ENCODE measurements around the gene DERL3. TPM values are rescaled to one million over a fixed set of nuclear protein-coding genes. Genes with fewer than 3 reads are reported as not detected.

The DERL3 gene
- total RNA-seq, 1 experiment from 2014 or later = 9.8 TPM

- H3K4me1 ChIP-seq (ENCODE audit: insufficient read depth, low read length) = no peaks in the 10 kb centered on the region
- no peak overlapping the region for H4K91ac ChIP-seq (ENCODE audit: insufficient read length, low read depth, low read length)
- no peaks in the 10 kb centered on the region for H3K27me3 ChIP-seq (ENCODE audit: insufficient read depth, low read length)
- no peak overlapping the region for H3K4ac ChIP-seq (ENCODE audit: low read depth, low read length)
- H3T11ph ChIP-seq (ENCODE audit: low read length) = no peak overlapping the region
- H3K27ac Mint-ChIP-seq = no peak overlapping the region
- H2BK120ac ChIP-seq (ENCODE audit: low read depth, low read length, poor library complexity, severe bottlenecking) = no peak overlapping the region
- H3K4me3 Mint-ChIP-seq = no peak overlapping the region
- no peak overlapping the region for H3K56ac ChIP-seq (ENCODE audit: insufficient read length, low read depth, low read length)
- H4K20me1 ChIP-seq (ENCODE audit: control insufficient read depth, insufficient read depth, insufficient read length) = no peaks in the 10 kb centered on the region
- H3K36me3 Mint-ChIP-seq (ENCODE audit: insufficient read depth in 1 of 3, low read depth in 3 of 3) = peaks cover 42 to 81% (median 79%) of the 10 kb centered on the region in 3 experiments
- no peaks in the 10 kb centered on the region for H3K23me2 ChIP-seq (ENCODE audit: insufficient read length, low read depth, low read length, poor library complexity, severe bottlenecking)
- H4K5ac ChIP-seq (ENCODE audit: insufficient read length, low read depth, low read length) = no peak overlapping the region
- WGBS (ENCODE audit: extremely low coverage, insufficient read length, low lambda C conversion rate) = no CpG with 5 or more reads among the region's 11 CpGs
- H3K9ac ChIP-seq (ENCODE audit: extremely low read depth, insufficient read length, low read length) = no peak overlapping the region
- H3K27ac ChIP-seq (ENCODE audit: insufficient read length, low read depth, low read length) = no peak overlapping the region
- no peak overlapping the region for H2BK15ac ChIP-seq (ENCODE audit: low read depth, low read length)
- H3K18ac ChIP-seq (ENCODE audit: insufficient read length, low read depth, low read length) = no peak overlapping the region
- no peak overlapping the region for H2AK5ac ChIP-seq (ENCODE audit: insufficient read length, low read length)
- peak; percentile 26 for DNase-seq
- no peak overlapping the region for H3K14ac ChIP-seq (ENCODE audit: insufficient read depth, low read length)
- H3K79me2 ChIP-seq (ENCODE audit: insufficient read depth, low read length) = no peaks in the 10 kb centered on the region
- H2BK20ac ChIP-seq (ENCODE audit: low read depth, low read length, poor library complexity, severe bottlenecking) = no peak overlapping the region
- peaks cover 9 to 11% of the 10 kb centered on the region in 2 experiments; a peak in 2 of 4 replicates for H3K4me1 Mint-ChIP-seq
- no peak overlapping the region for H3K4me2 ChIP-seq (ENCODE audit: insufficient read depth, insufficient read length, low read length)
- H3K9me3 ChIP-seq (ENCODE audit: control insufficient read depth, low read depth, low read length) = no peaks in the 10 kb centered on the region
- H2BK5ac ChIP-seq (ENCODE audit: insufficient read length, low read length) = no peak overlapping the region
- no peak overlapping the region for H2AFZ ChIP-seq (ENCODE audit: low read length)
- no peak overlapping the region for H3K23ac ChIP-seq (ENCODE audit: insufficient read length, low read depth, low read length)
- no peaks in the 10 kb centered on the region for H3K9me3 Mint-ChIP-seq
- no peak overlapping the region for H2BK12ac ChIP-seq (ENCODE audit: insufficient read length, low read depth, low read length)
- no peak for TF ChIP-seq CTCF (conservative IDR thresholded peaks at IDR 0.05)
- no peaks in the 10 kb centered on the region for H3K79me1 ChIP-seq (ENCODE audit: insufficient read depth, low read depth, low read length, poor library complexity, severe bottlenecking)
- H4K8ac ChIP-seq (replicated peaks; ENCODE audit: insufficient read length, low read depth, low read length) = no peak overlapping the region
- H3K27me3 Mint-ChIP-seq (ENCODE audit: low read depth) = no peaks in the 10 kb centered on the region
Observed at GRCh38 chr22:23827351-23827995, 11.3 kb downstream of the DERL3 start.
